H1 (cell line): ENCODE measurements around the gene SLC25A38. TPM values are rescaled to one million over a fixed set of nuclear protein-coding genes. Genes with fewer than 3 reads are reported as not detected.

Source experiments
- CTCF ChIA-PET: fragments of 300-600 bp; sonication (Branson Sonifier 250); formaldehyde crosslinking; loops from one replicate; lab custom pipeline; 2021; ENCODE audit not compliant: partially characterized antibody; lab: Charles Lee
- POLR2A ChIA-PET: fragments of 300-600 bp; sonication (Branson Sonifier 250); formaldehyde crosslinking; loops from one replicate; lab custom pipeline; 2021; ENCODE audit warnings: inconsistent platforms; ENCODE audit not compliant: partially characterized antibody; lab: Charles Lee
- DNase-seq, 2 experiments: peaks; one replicate each; pipeline versions ENCODE4 v3.0.0 to v3.0.0-alpha.2; 2010 to 2022; ENCODE audit warnings: low spot score in 2 of 2, low read depth in 1 of 2, mixed read lengths in 1 of 2
- FAIRE-seq: peaks from 2 replicates; lab custom pipeline; 2011; peaks lifted over from hg19 to GRCh38; lab: Jason Lieb, UNC
- H2AFZ ChIP-seq: 2 replicates; pipeline ENCODE4 v1.8.1; 2012; ENCODE audit warnings: low read length, inconsistent platforms
- H2AK5ac ChIP-seq: 2 replicates; pipeline ENCODE4 v1.6.1; 2013; ENCODE audit warnings: low read depth, low read length
- H2BK120ac ChIP-seq: replicated peaks from 2 replicates; pipeline ENCODE3; 2013; ENCODE audit warnings: low read depth, low read length, inconsistent platforms
- H2BK12ac ChIP-seq: 2 replicates; pipeline ENCODE4 v1.6.1; 2013; ENCODE audit warnings: low read depth, low read length
- H2BK15ac ChIP-seq: 2 replicates; pipeline ENCODE4 v1.6.1; 2013; ENCODE audit warnings: low read length
- H2BK20ac ChIP-seq: 2 replicates; pipeline ENCODE4 v1.6.1; 2013; ENCODE audit warnings: low read length
- H2BK5ac ChIP-seq: 2 replicates; pipeline ENCODE4 v1.6.1; 2013; ENCODE audit warnings: low read depth, low read length
- H3K14ac ChIP-seq: 2 replicates; pipeline ENCODE4 v1.6.1; 2013; ENCODE audit warnings: inconsistent platforms; ENCODE audit not compliant: insufficient read length
- H3K18ac ChIP-seq: 2 replicates; pipeline ENCODE4 v1.6.1; 2013; ENCODE audit warnings: low read length; ENCODE audit errors: extremely low read depth
- H3K23ac ChIP-seq: 2 replicates; pipeline ENCODE4 v1.6.1; 2013; ENCODE audit warnings: inconsistent platforms; ENCODE audit not compliant: insufficient read length
- H3K23me2 ChIP-seq: 2 replicates; pipeline ENCODE4 v1.6.1; 2013; ENCODE audit warnings: low read depth, low read length
- H3K27ac ChIP-seq: 2 replicates; pipeline ENCODE4 v1.6.1; 2011; ENCODE audit warnings: low read depth, low read length, inconsistent platforms
- H3K27me3 ChIP-seq, 4 experiments: replicated peaks in 1 of 4; 1 replicate in 1 of 4; 2 replicates in 3 of 4; pipeline versions ENCODE4 v1.6.1 to v1.8.1; 2011 to 2013; ENCODE audit warnings: low read length in 3 of 4, mild to moderate bottlenecking in 3 of 4, inconsistent platforms in 2 of 4, mixed read lengths in 2 of 4, moderate library complexity in 1 of 4; ENCODE audit not compliant: control insufficient read depth in 3 of 4, insufficient read depth in 3 of 4; ENCODE audit errors: extremely low read depth in 1 of 4
- H3K36me3 ChIP-seq, 4 experiments: 2 replicates each; pipeline versions ENCODE4 v1.6.1 to v1.8.1; 2011 to 2013; ENCODE audit warnings: mild to moderate bottlenecking in 4 of 4, low read length in 3 of 4, moderate library complexity in 2 of 4, control low read depth in 1 of 4, inconsistent platforms in 1 of 4; ENCODE audit not compliant: insufficient read depth in 4 of 4, control insufficient read depth in 2 of 4
- H3K4ac ChIP-seq: replicated peaks from 2 replicates; pipeline ENCODE3; 2013; ENCODE audit warnings: low read length, low read depth, mixed read lengths, inconsistent platforms; ENCODE audit not compliant: insufficient read length
- H3K4me1 ChIP-seq, 4 experiments: replicated peaks in 1 of 4; 1 replicate in 1 of 4; 2 replicates in 3 of 4; pipeline versions ENCODE4 v1.6.1 to v1.8.1; 2011 to 2013; ENCODE audit warnings: low read length in 3 of 4, inconsistent platforms in 2 of 4, mixed read lengths in 1 of 4; ENCODE audit not compliant: insufficient read depth in 4 of 4, control insufficient read depth in 3 of 4
- H3K4me2 ChIP-seq, 2 experiments: 2 replicates each; pipeline versions ENCODE4 v1.6.1 to v1.8.1; 2011 to 2013; ENCODE audit warnings: low read depth in 2 of 2, low read length in 2 of 2, control low read depth in 1 of 2, inconsistent platforms in 1 of 2, mild to moderate bottlenecking in 1 of 2; ENCODE audit not compliant: insufficient read depth in 1 of 2
- H3K4me3 ChIP-seq, 4 experiments: fragments of 200-600, 300-600 bp in 1 of 4; sonication (generic), shearing (Covaris generic), sonication (Bioruptor Twin) in 1 of 4; 2 replicates each; pipeline versions ENCODE4 v1.5.1 to v1.8.1; 2011 to 2016; ENCODE audit warnings: low read length in 4 of 4, low read depth in 3 of 4, control low read depth in 2 of 4, inconsistent platforms in 2 of 4, mild to moderate bottlenecking in 2 of 4, mixed read lengths in 1 of 4, moderate library complexity in 1 of 4; ENCODE audit not compliant: insufficient read depth in 2 of 4; ENCODE audit errors: extremely low read depth in 1 of 4
- H3K56ac ChIP-seq: replicated peaks from 2 replicates; pipeline ENCODE3; 2013; ENCODE audit warnings: low read depth, mild to moderate bottlenecking, mixed read lengths, low read length, inconsistent platforms; ENCODE audit not compliant: insufficient read length
- H3K79me1 ChIP-seq: 2 replicates; pipeline ENCODE4 v1.6.1; 2013; ENCODE audit warnings: low read depth, low read length, control low read depth
- H3K79me2 ChIP-seq, 2 experiments: 2 replicates each; pipeline versions ENCODE4 v1.6.1 to v1.8.1; 2012 to 2013; ENCODE audit warnings: low read length in 2 of 2, mild to moderate bottlenecking in 2 of 2, inconsistent platforms in 1 of 2; ENCODE audit not compliant: insufficient read depth in 2 of 2, control insufficient read depth in 1 of 2
- H3K9ac ChIP-seq, 4 experiments: replicated peaks in 1 of 4; 1 replicate in 1 of 4; 2 replicates in 3 of 4; pipeline versions ENCODE4 v1.6.1 to v1.8.1; 2011 to 2013; ENCODE audit warnings: low read depth in 3 of 4, low read length in 3 of 4, control low read depth in 2 of 4, mild to moderate bottlenecking in 2 of 4, moderate library complexity in 2 of 4, inconsistent platforms in 1 of 4; ENCODE audit errors: extremely low read depth in 1 of 4
- H3K9me3 ChIP-seq, 2 experiments: 2 replicates each; pipeline versions ENCODE4 v1.6.1 to v1.8.1; 2012 to 2013; ENCODE audit warnings: mild to moderate bottlenecking in 2 of 2, moderate library complexity in 2 of 2, control low read depth in 1 of 2, inconsistent platforms in 1 of 2, low read depth in 1 of 2, low read length in 1 of 2, mixed read lengths in 1 of 2; ENCODE audit not compliant: insufficient read depth in 2 of 2
- H4K20me1 ChIP-seq, 2 experiments: replicated peaks in 1 of 2; 2 replicates each; pipeline versions ENCODE3 to v1.8.1; 2011 to 2013; ENCODE audit warnings: inconsistent platforms in 2 of 2, low read length in 2 of 2, mild to moderate bottlenecking in 1 of 2; ENCODE audit not compliant: insufficient read depth in 2 of 2, control insufficient read depth in 1 of 2
- H4K5ac ChIP-seq: 2 replicates; pipeline ENCODE4 v1.6.1; 2013; ENCODE audit warnings: low read length, low read depth, mixed read lengths, inconsistent platforms; ENCODE audit not compliant: insufficient read length
- H4K8ac ChIP-seq: 2 replicates; pipeline ENCODE4 v1.8.0; 2013; ENCODE audit warnings: mild to moderate bottlenecking, moderate library complexity, low read length, inconsistent platforms; ENCODE audit not compliant: insufficient read depth; ENCODE audit errors: extremely low read depth
- H4K91ac ChIP-seq: replicated peaks from 2 replicates; pipeline ENCODE3; 2013; ENCODE audit warnings: low read length, mixed read lengths, inconsistent platforms; ENCODE audit not compliant: insufficient read length
- POLR2AphosphoS5 ChIP-seq: IDR thresholded peaks from 2 replicates; pipeline ENCODE4 v1.6.1; 2011; ENCODE audit warnings: low read depth, low read length
- RBBP5 ChIP-seq: IDR thresholded peaks from 2 replicates; pipeline ENCODE4 v1.7.1; 2012; ENCODE audit warnings: low read depth, mild to moderate bottlenecking, inconsistent platforms, low read length, moderate library complexity, borderline replicate concordance
- WGBS, 2 experiments: shearing (Covaris generic) in 1 of 2; methylation state at CpG; one replicate each; pipeline versions ENCODE4 v1.1.6 to v1.1.7; 2013 to 2015; ENCODE audit warnings: low lambda C conversion rate in 2 of 2, mixed read lengths in 2 of 2, inconsistent platforms in 1 of 2, low coverage in 1 of 2, missing lambda C conversion rate in 1 of 2; ENCODE audit not compliant: insufficient replicate concordance in 2 of 2, insufficient coverage in 1 of 2, insufficient read length in 1 of 2; ENCODE audit errors: extremely low coverage in 1 of 2, missing lambda C conversion rate in 1 of 2; 5-methylcytosine and 5-hydroxymethylcytosine counted together
- polyA plus RNA-seq, 7 experiments: library from polyadenylated mRNA; depleted of rRNA in 3 of 7; stranded (reverse) in 5 of 7; unstranded in 2 of 7; fragments of >200 nt in 5 of 7; fragments of 200-250 nt in 2 of 7; gene quantifications; 1 replicate in 5 of 7; 2 replicates in 1 of 7; 4 replicates in 1 of 7; pipeline versions ENCODE4 v1.2.1 to v1.2.3, GENCODE V29; 2011 to 2013; ENCODE audit warnings: missing spikeins in 2 of 7, mixed read lengths in 2 of 7
- total RNA-seq: library from RNA; stranded (reverse); fragmentation: NEBNext Ultra II Directional; extraction: Animal tissue kit (Norgen Biotek cat#: 25700); gene quantifications from 2 replicates; pipeline ENCODE4 v1.2.1, GENCODE V29; 2021

Gene SLC25A38
- total and polyA plus RNA-seq, 2 of the 8 experiments (the other 6 are each of a cell fraction or from before 2014, with no cell fraction given), result 41.2 to 45.8 TPM

DNA sequence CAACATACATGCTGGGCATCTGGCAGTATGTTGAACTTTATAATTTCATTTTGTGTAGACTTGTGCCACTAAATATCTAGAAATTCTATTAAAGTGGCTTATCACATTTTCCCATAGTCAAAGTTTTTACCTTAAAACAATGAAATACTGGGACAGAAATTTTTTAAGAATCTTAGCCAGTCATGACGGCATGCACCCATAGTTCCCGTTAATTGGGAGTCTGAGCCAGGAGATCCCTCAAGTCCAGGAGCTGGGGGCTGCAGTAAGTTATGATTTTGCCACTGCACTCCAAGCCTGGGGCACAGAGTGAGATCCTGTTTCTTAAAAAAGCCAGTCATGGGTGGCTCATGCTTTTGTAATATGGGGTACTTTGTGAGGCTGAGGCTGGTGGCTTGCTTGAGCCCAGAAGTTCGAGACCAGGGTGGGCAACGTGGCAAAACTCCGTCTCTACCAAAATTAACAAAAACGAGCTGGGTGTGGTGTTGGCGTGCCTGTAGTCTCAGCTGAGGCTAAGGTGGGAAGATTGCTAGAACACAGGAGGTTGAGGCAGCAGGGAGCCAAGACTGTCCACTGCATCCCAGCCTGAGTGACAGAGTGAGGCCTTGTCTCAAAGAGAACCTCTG lies 26.5 kb downstream of the SLC25A38 start:
- POLR2A ChIA-PET, result interaction anchor here (0.6 to 18.6 kb wide), 11 partner anchors 15 to 1061 kb away, joined by 3 to 771 read pairs (median 5); partner anchors contain the start of genes RPSA and SLC25A38
- peak overlapping the region in 1 of 4 experiments; percentile 28; a peak in 2 of 7 replicates for H3K9ac ChIP-seq
- H3K4me2 ChIP-seq, result peak overlapping the region; percentile 38 to 95; a peak in 3 of 4 replicates
- peak overlapping the region in 1 of 4 experiments; percentile 27; a peak in 4 of 8 replicates for H3K4me3 ChIP-seq
- H2BK5ac ChIP-seq, result peak overlapping the region; percentile 55; the same call in 1 of the 2 replicates
- H2BK12ac ChIP-seq, result no peak overlapping the region
- H3K79me2 ChIP-seq, result peaks cover 8 to 38% of the 10 kb centered on the region in 2 experiments; a peak in 3 of 4 replicates
- no peak overlapping the region for H3K14ac ChIP-seq
- no peak for FAIRE-seq
- no peak overlapping the region for H4K91ac ChIP-seq
- H4K5ac ChIP-seq, result no peak overlapping the region
- 92% methylated on average over 7 of the region's 7 CpGs; no CpG with 5 or more reads in 1 of the 2 experiments for WGBS, 2 experiments
- H2AFZ ChIP-seq, result no peak overlapping the region
- no peak overlapping the region for H2BK15ac ChIP-seq
- DNase-seq, result no peak
- 0 out of 2 replicates have a peak, but pooled peaks cover 6% of the 10 kb centered on the region for H3K79me1 ChIP-seq
- H3K18ac ChIP-seq, result no peak overlapping the region
- H3K36me3 ChIP-seq, result peaks cover 35 to 77% (median 56%) of the 10 kb centered on the region in 4 experiments
- H2AK5ac ChIP-seq, result no peak overlapping the region
- H3K23me2 ChIP-seq, result peaks cover 9% of the 10 kb centered on the region
- CTCF ChIA-PET, result interaction anchor here (0.6 to 4.3 kb wide), 6 partner anchors 7 to 925 kb away, joined by 3 to 30 read pairs (median 6); no protein-coding TSS in a partner anchor
- no peaks in the 10 kb centered on the region for H3K9me3 ChIP-seq
- H3K4me1 ChIP-seq, result peaks cover 6 to 10% (median 9%) of the 10 kb centered on the region in 4 experiments
- H3K4ac ChIP-seq, result no peak overlapping the region
- H3K27me3 ChIP-seq, result no peaks in the 10 kb centered on the region
- no peak overlapping the region for H2BK120ac ChIP-seq
- H2BK20ac ChIP-seq, result no peak overlapping the region
- no peak overlapping the region for H3K23ac ChIP-seq
- H3K56ac ChIP-seq, result no peak overlapping the region
- peak overlapping the region; percentile 61; the same call in 1 of the 2 replicates for H3K27ac ChIP-seq
- no peak overlapping the region for H4K8ac ChIP-seq
- H4K20me1 ChIP-seq, result peaks cover 22 to 23% of the 10 kb centered on the region in 2 experiments
- TF ChIP-seq POLR2AphosphoS5 (peak; percentile 87), RBBP5 (no peak)
